ENCODE results near the gene FGFR3.

Gene FGFR3

GRCh38 chr4:1819816-1820215, 26.7 kb downstream of the FGFR3 start:
- Histone ChIP-seq H3K79me2 (ENCODE audit: insufficient read depth, low read depth) (no peaks in the 10 kb centered on the region), H3K4me2 (no peak overlapping the region; the same call in 1 of the 2 replicates), H3K4me1 (ENCODE audit: low read depth, poor library complexity, severe bottlenecking) (peaks cover 18% of the 10 kb centered on the region), H3K27me3 (ENCODE audit: insufficient read depth, low read depth) (no peaks in the 10 kb centered on the region), H4K20me1 (ENCODE audit: insufficient read depth) (no peaks in the 10 kb centered on the region), H3K36me3 (ENCODE audit: insufficient read depth) (no peaks in the 10 kb centered on the region), H3K27ac (peak overlapping the region; percentile 49; the same call in 1 of the 2 replicates), H2AFZ (ENCODE audit: low read depth) (no peak overlapping the region), H3K9ac (no peak overlapping the region), H3K4me3 (IDR thresholded peaks at IDR 0.05; ENCODE audit: insufficient read depth, low read depth, low read length) (no peak overlapping the region)
- TF ChIP-seq CTCF (conservative IDR thresholded peaks at IDR 0.05; ENCODE audit: low read depth, low read length): no peak

GRCh38 chr4:1821679-1822567, 28.8 kb downstream of the FGFR3 start:
- Histone ChIP-seq H3K36me3 (ENCODE audit: insufficient read depth) (no peaks in the 10 kb centered on the region), H4K20me1 (ENCODE audit: insufficient read depth) (no peaks in the 10 kb centered on the region), H3K9ac (no peak overlapping the region)

GRCh38 chr4:1822568-1823544, 29.8 kb downstream of the FGFR3 start:
- Histone ChIP-seq H3K4me3 (IDR thresholded peaks at IDR 0.05; ENCODE audit: insufficient read depth, low read depth, low read length) (no peak overlapping the region), H3K27me3 (ENCODE audit: insufficient read depth, low read depth) (no peaks in the 10 kb centered on the region), H3K4me2 (no peak overlapping the region), H3K36me3 (ENCODE audit: insufficient read depth) (no peaks in the 10 kb centered on the region), H2AFZ (ENCODE audit: low read depth) (no peak overlapping the region), H3K4me1 (ENCODE audit: low read depth, poor library complexity, severe bottlenecking) (peaks cover 18% of the 10 kb centered on the region), H3K9ac (no peak overlapping the region), H4K20me1 (ENCODE audit: insufficient read depth) (no peaks in the 10 kb centered on the region), H3K27ac (no peak overlapping the region), H3K79me2 (ENCODE audit: insufficient read depth, low read depth) (no peaks in the 10 kb centered on the region)
- no peak for TF ChIP-seq CTCF (conservative IDR thresholded peaks at IDR 0.05; ENCODE audit: low read depth, low read length)

More at GRCh38 chr4:1821679-1822567, 28.8 kb downstream of the FGFR3 start:
- Histone ChIP-seq H3K79me2 (ENCODE audit: insufficient read depth, low read depth) (no peaks in the 10 kb centered on the region), H2AFZ (ENCODE audit: low read depth) (no peak overlapping the region), H3K27me3 (ENCODE audit: insufficient read depth, low read depth) (no peaks in the 10 kb centered on the region), H3K4me2 (no peak overlapping the region), H3K4me3 (IDR thresholded peaks at IDR 0.05; ENCODE audit: insufficient read depth, low read depth, low read length) (no peak overlapping the region), H3K4me1 (ENCODE audit: low read depth, poor library complexity, severe bottlenecking) (peaks cover 18% of the 10 kb centered on the region), H3K27ac (no peak overlapping the region)
- TF ChIP-seq CTCF (conservative IDR thresholded peaks at IDR 0.05; ENCODE audit: low read depth, low read length): no peak

- H3K27ac ChIP-seq: no peak overlapping the region
- TF ChIP-seq CTCF (conservative IDR thresholded peaks at IDR 0.05; ENCODE audit: low read depth, low read length): no peak
- H3K4me1 ChIP-seq (ENCODE audit: low read depth, poor library complexity, severe bottlenecking): peaks cover 18% of the 10 kb centered on the region
- H4K20me1 ChIP-seq (ENCODE audit: insufficient read depth): no peaks in the 10 kb centered on the region
- no peak overlapping the region for H3K9ac ChIP-seq
- H3K36me3 ChIP-seq (ENCODE audit: insufficient read depth): no peaks in the 10 kb centered on the region
- H2AFZ ChIP-seq (ENCODE audit: low read depth): no peak overlapping the region
- H3K4me3 ChIP-seq (IDR thresholded peaks at IDR 0.05; ENCODE audit: insufficient read depth, low read depth, low read length): no peak overlapping the region
- H3K79me2 ChIP-seq (ENCODE audit: insufficient read depth, low read depth): no peaks in the 10 kb centered on the region
- no peaks in the 10 kb centered on the region for H3K27me3 ChIP-seq (ENCODE audit: insufficient read depth, low read depth)
- H3K4me2 ChIP-seq: no peak overlapping the region
Measured at GRCh38 chr4:1823545-1823932, 30.4 kb downstream of the FGFR3 start.
